Trophoblast cell (in vitro differentiated cells and primary cell): ENCODE data around the gene SLC35G1.

Experiments
- DNase-seq, 2 donors: peaks; one replicate each; pipeline ENCODE4 v3.0.0-alpha.2; 2016
- H2AFZ ChIP-seq: 2 replicates; pipeline ENCODE4 v1.6.1; 2013; ENCODE audit warnings: low read length, moderate library complexity, mild to moderate bottlenecking; ENCODE audit not compliant: insufficient read depth, poor library complexity
- H2AK5ac ChIP-seq: 2 replicates; pipeline ENCODE4 v1.6.1; 2013; ENCODE audit warnings: mild to moderate bottlenecking, low read length
- H2BK120ac ChIP-seq: 2 replicates; pipeline ENCODE4 v1.6.1; 2013; ENCODE audit warnings: low read length, mild to moderate bottlenecking, moderate library complexity; ENCODE audit not compliant: insufficient read depth, poor library complexity
- H2BK12ac ChIP-seq: 2 replicates; pipeline ENCODE4 v1.6.1; 2013; ENCODE audit warnings: mild to moderate bottlenecking, low read length, moderate library complexity
- H2BK5ac ChIP-seq: 2 replicates; pipeline ENCODE4 v1.6.1; 2013; ENCODE audit warnings: low read length, low read depth, moderate library complexity, mild to moderate bottlenecking; ENCODE audit not compliant: poor library complexity
- H3K14ac ChIP-seq: 2 replicates; pipeline ENCODE4 v1.6.1; 2013; ENCODE audit warnings: mild to moderate bottlenecking, low read length
- H3K18ac ChIP-seq: 2 replicates; pipeline ENCODE4 v1.6.1; 2013; ENCODE audit warnings: mild to moderate bottlenecking, low read length
- H3K23ac ChIP-seq: 2 replicates; pipeline ENCODE4 v1.6.1; 2013; ENCODE audit warnings: low read length
- H3K27ac ChIP-seq: 2 replicates; pipeline ENCODE4 v1.5.1; 2013; ENCODE audit warnings: low read depth, mild to moderate bottlenecking, inconsistent platforms, low read length, moderate library complexity
- H3K27me3 ChIP-seq: 2 replicates; pipeline ENCODE4 v1.6.1; 2013; ENCODE audit warnings: inconsistent platforms, mild to moderate bottlenecking, low read length, moderate library complexity; ENCODE audit not compliant: insufficient read depth
- H3K36me3 ChIP-seq, 2 experiments: 1 replicate in 1 of 2; 2 replicates in 1 of 2; pipeline ENCODE4 v1.6.1; 2013; ENCODE audit warnings: low read length in 2 of 2, mild to moderate bottlenecking in 2 of 2, moderate library complexity in 1 of 2; ENCODE audit not compliant: insufficient read depth in 2 of 2, control insufficient read depth in 1 of 2
- H3K4ac ChIP-seq: 2 replicates; pipeline ENCODE4 v1.6.1; 2013; ENCODE audit warnings: low read depth, mild to moderate bottlenecking, low read length, moderate library complexity
- H3K4me1 ChIP-seq, 2 experiments: 1 replicate in 1 of 2; 2 replicates in 1 of 2; pipeline ENCODE4 v1.6.1; 2013; ENCODE audit warnings: low read length in 2 of 2, mild to moderate bottlenecking in 2 of 2, moderate library complexity in 1 of 2; ENCODE audit not compliant: insufficient read depth in 2 of 2, control insufficient read depth in 1 of 2
- H3K4me2 ChIP-seq: 2 replicates; pipeline ENCODE4 v1.6.1; 2013; ENCODE audit warnings: inconsistent platforms, mild to moderate bottlenecking, low read length, moderate library complexity
- H3K4me3 ChIP-seq: 2 replicates; pipeline ENCODE4 v1.5.1; 2013; ENCODE audit warnings: mild to moderate bottlenecking, low read depth, low read length, inconsistent platforms
- H3K79me1 ChIP-seq: one replicate; pipeline ENCODE4 v1.6.1; 2013; ENCODE audit warnings: low read length
- H3K79me2 ChIP-seq: 2 replicates; pipeline ENCODE4 v1.6.1; 2013; ENCODE audit warnings: low read length, mild to moderate bottlenecking; ENCODE audit not compliant: control insufficient read depth, insufficient read depth, poor library complexity
- H3K9ac ChIP-seq: 2 replicates; pipeline ENCODE4 v1.6.1; 2013; ENCODE audit warnings: mild to moderate bottlenecking, low read length
- H3K9me3 ChIP-seq: 2 replicates; pipeline ENCODE4 v1.6.1; 2013; ENCODE audit warnings: low read depth, mild to moderate bottlenecking, control low read depth, inconsistent platforms, low read length; ENCODE audit not compliant: insufficient read depth
- H4K12ac ChIP-seq: 2 replicates; pipeline ENCODE4 v1.6.1; 2013; ENCODE audit warnings: low read depth, mild to moderate bottlenecking, low read length, moderate library complexity
- H4K8ac ChIP-seq: 2 replicates; pipeline ENCODE4 v1.6.1; 2013; ENCODE audit warnings: low read depth, mild to moderate bottlenecking, low read length, moderate library complexity
- H4K91ac ChIP-seq: one replicate; pipeline ENCODE4 v1.6.1; 2013; ENCODE audit warnings: low read depth, mild to moderate bottlenecking, low read length, moderate library complexity
- WGBS: extraction: QIAGEN DNeasy Blood & Tissue Kit; methylation state at CpG from one replicate; pipeline ENCODE4 v1.1.7; 2013; ENCODE audit warnings: missing lambda C conversion rate; ENCODE audit not compliant: insufficient read length, insufficient coverage; ENCODE audit errors: extremely low coverage; 5-methylcytosine and 5-hydroxymethylcytosine counted together

The SLC35G1 gene

DNA sequence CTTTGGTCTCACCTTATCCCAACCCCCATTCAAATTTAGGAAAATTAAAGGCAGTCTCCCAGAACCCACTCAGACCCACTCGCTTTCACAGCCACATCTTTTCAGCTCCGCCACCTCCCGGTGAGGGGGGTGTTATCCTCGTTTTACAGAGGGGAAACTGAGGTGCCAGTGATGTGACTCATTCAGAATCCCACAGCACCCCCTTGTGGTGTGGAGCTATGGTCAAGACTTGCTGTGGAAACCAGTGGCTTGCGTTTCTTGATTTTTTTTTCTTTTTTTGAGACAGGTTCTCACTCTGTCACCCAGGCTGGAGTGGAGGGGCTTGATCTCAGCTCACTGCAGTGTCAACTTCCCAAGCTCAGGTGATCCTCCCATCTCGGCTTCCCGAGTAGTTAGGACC, 27.6 kb downstream of the SLC35G1 start:
- H2BK12ac ChIP-seq = no peak overlapping the region
- no peaks in the 10 kb centered on the region for H3K27me3 ChIP-seq
- no peak overlapping the region for H3K14ac ChIP-seq
- no peak overlapping the region for H3K27ac ChIP-seq
- H3K9ac ChIP-seq = no peak overlapping the region
- H3K4me2 ChIP-seq = no peak overlapping the region
- no peaks in the 10 kb centered on the region for H3K4me1 ChIP-seq
- H3K79me2 ChIP-seq = no peaks in the 10 kb centered on the region
- H3K18ac ChIP-seq = no peak overlapping the region
- H3K9me3 ChIP-seq = no peaks in the 10 kb centered on the region
- no peak overlapping the region for H2BK5ac ChIP-seq
- H4K91ac ChIP-seq = no peak overlapping the region
- H3K79me1 ChIP-seq = no peaks in the 10 kb centered on the region
- no peak overlapping the region for H2BK120ac ChIP-seq
- no peaks in the 10 kb centered on the region for H3K36me3 ChIP-seq
- WGBS = no CpG with 5 or more reads among the region's 7 CpGs
- no peak overlapping the region for H4K8ac ChIP-seq
- no peak overlapping the region for H2AK5ac ChIP-seq
- H3K4ac ChIP-seq = no peak overlapping the region
- no peak overlapping the region for H3K4me3 ChIP-seq
- no peak overlapping the region for H3K23ac ChIP-seq
- H2AFZ ChIP-seq = no peak overlapping the region
- peak in 1 of 2 donors; percentile 9 for DNase-seq
- H4K12ac ChIP-seq = no peak overlapping the region

DNA sequence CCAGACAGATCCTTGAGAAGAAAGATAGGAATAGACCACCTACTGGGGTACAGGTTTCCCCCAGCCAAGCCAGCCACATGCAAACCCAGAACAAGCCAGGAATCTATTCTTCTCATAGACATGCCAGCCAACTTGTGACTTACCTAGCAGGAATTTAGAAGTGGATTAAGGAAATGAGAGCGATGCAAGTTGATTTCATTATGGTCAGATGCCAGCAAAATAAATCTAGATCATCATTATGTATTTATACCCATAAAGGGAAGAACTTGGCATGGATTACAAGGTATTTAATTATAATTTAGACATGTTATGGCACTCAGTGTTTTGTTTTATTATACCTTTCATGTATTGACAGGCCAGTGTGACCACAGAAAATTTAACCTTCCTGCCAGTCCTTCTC, 32.8 kb downstream of the SLC35G1 start:
- Histone ChIP-seq H4K12ac (no peak overlapping the region), H3K23ac (no peak overlapping the region), H3K9ac (no peak overlapping the region), H4K8ac (no peak overlapping the region), H3K27ac (no peak overlapping the region), H2BK12ac (no peak overlapping the region), H3K4ac (no peak overlapping the region), H3K4me2 (no peak overlapping the region), H3K4me1 (no peaks in the 10 kb centered on the region), H4K91ac (no peak overlapping the region), H2BK120ac (no peak overlapping the region), H3K4me3 (no peak overlapping the region), H3K27me3 (no peaks in the 10 kb centered on the region), H3K36me3 (no peaks in the 10 kb centered on the region), H3K79me2 (no peaks in the 10 kb centered on the region), H2AFZ (no peak overlapping the region), H3K18ac (no peak overlapping the region), H3K79me1 (no peaks in the 10 kb centered on the region), H2BK5ac (no peak overlapping the region), H2AK5ac (no peak overlapping the region), H3K14ac (no peak overlapping the region), H3K9me3 (peaks cover 4% of the 10 kb centered on the region)
- DNase-seq = no peak
- no CpG with 5 or more reads among the region's 1 CpG for WGBS

DNA sequence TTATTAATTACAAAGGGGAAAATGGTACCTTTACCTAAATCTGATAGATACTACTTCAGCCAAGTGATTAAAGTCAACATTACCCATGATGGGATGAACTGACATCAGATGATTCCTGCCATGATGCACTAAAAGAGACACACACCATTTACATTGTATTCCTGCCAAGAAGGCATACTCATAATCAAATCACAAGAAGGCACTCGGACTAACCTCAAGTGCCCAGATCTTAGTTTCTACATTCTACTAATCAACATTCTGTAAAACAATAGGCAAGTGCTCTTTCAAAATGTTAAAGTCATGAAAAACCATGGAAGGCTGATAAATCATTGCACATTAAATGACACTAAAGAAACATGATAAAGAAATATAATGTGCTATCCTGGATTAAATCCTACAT, 44.4 kb downstream of the SLC35G1 start:
- H3K27me3 ChIP-seq = no peaks in the 10 kb centered on the region
- no peak overlapping the region for H3K27ac ChIP-seq
- no peak overlapping the region for H2BK120ac ChIP-seq
- no peak overlapping the region for H2BK12ac ChIP-seq
- no peak overlapping the region for H3K9ac ChIP-seq
- no peak overlapping the region for H2BK5ac ChIP-seq
- H3K79me1 ChIP-seq = no peaks in the 10 kb centered on the region
- H4K12ac ChIP-seq = no peak overlapping the region
- H3K9me3 ChIP-seq = no peaks in the 10 kb centered on the region
- no peak overlapping the region for H3K14ac ChIP-seq
- H3K4ac ChIP-seq = no peak overlapping the region
- H3K36me3 ChIP-seq = no peaks in the 10 kb centered on the region
- no peak overlapping the region for H3K4me2 ChIP-seq
- DNase-seq = no peak
- H4K91ac ChIP-seq = no peak overlapping the region
- no peak overlapping the region for H2AFZ ChIP-seq
- no CpG with 5 or more reads among the region's 1 CpG for WGBS
- no peak overlapping the region for H3K23ac ChIP-seq
- H4K8ac ChIP-seq = no peak overlapping the region
- no peaks in the 10 kb centered on the region for H3K4me1 ChIP-seq
- no peak overlapping the region for H3K4me3 ChIP-seq
- H2AK5ac ChIP-seq = no peak overlapping the region
- no peaks in the 10 kb centered on the region for H3K79me2 ChIP-seq
- H3K18ac ChIP-seq = no peak overlapping the region

DNA sequence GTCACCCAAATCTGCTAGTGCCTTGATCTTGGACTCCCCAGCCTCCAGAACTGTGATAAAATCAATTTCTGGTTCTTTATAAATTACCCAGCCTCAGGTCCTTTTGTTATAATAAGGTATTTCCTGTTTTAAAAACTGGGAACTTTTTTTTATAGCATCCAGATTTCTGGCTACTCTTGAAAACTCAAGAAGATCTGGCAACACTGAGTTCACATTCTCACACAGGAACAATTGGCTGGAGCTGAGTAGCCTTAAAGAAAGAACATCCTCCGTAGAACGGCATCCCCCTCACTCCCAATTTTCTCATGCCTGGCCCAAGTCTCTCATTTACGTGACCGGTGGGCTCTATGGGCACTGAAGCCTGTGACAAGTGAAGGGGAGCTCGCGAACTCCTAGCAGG, 47.1 kb downstream of the SLC35G1 start:
- no peak overlapping the region for H2AK5ac ChIP-seq
- no peak for DNase-seq
- WGBS = no CpG with 5 or more reads among the region's 6 CpGs
- no peak overlapping the region for H3K4ac ChIP-seq
- H3K27me3 ChIP-seq = no peaks in the 10 kb centered on the region
- H3K9me3 ChIP-seq = no peaks in the 10 kb centered on the region
- H2AFZ ChIP-seq = no peak overlapping the region
- no peaks in the 10 kb centered on the region for H3K79me2 ChIP-seq
- H3K4me3 ChIP-seq = no peak overlapping the region
- no peaks in the 10 kb centered on the region for H3K4me1 ChIP-seq
- no peaks in the 10 kb centered on the region for H3K79me1 ChIP-seq
- H2BK12ac ChIP-seq = no peak overlapping the region
- no peak overlapping the region for H3K23ac ChIP-seq
- H3K27ac ChIP-seq = no peak overlapping the region
- no peaks in the 10 kb centered on the region for H3K36me3 ChIP-seq
- H3K18ac ChIP-seq = no peak overlapping the region
- no peak overlapping the region for H3K14ac ChIP-seq
- H4K12ac ChIP-seq = no peak overlapping the region
- no peak overlapping the region for H4K91ac ChIP-seq
- no peak overlapping the region for H3K4me2 ChIP-seq
- H3K9ac ChIP-seq = no peak overlapping the region
- H4K8ac ChIP-seq = no peak overlapping the region
- H2BK120ac ChIP-seq = no peak overlapping the region
- no peak overlapping the region for H2BK5ac ChIP-seq
